HG02759 (cell line): ENCODE data around the gene SLC22A12.
"Not testable (repeated sequence)": the region's sequence is repeated elsewhere in the genome, so short reads cannot be mapped to it uniquely, and the experiment has no call there.

Source experiments
- ATAC-seq: cut with Tn5 transposase; IDR thresholded peaks from one replicate; pipeline ENCODE4 v1.9.1; 2021; ENCODE audit warnings: mild to moderate bottlenecking, moderate library complexity; ENCODE audit not compliant: unreplicated experiment

The SLC22A12 gene

GRCh38 chr11:64590763-64591221, at the start of gene SLC22A12:
Gene SLC22A12 (plus strand): TSS chr11:64591220. CDS start chr11:64591557, 337 bp downstream.
- no peak for ATAC-seq

GRCh38 chr11:64542172-64543125, 48.6 kb upstream of the SLC22A12 start:
- ATAC-seq, result no peak

- no peak for ATAC-seq
Observed at GRCh38 chr11:64543818-64544217, 47.2 kb upstream of the SLC22A12 start.

- no peak for ATAC-seq
Observed at GRCh38 chr11:64544616-64545296, 46.3 kb upstream of the SLC22A12 start.

GRCh38 chr11:64545619-64546018, 45.4 kb upstream of the SLC22A12 start:
- ATAC-seq, result no peak

- ATAC-seq, result no peak
Observed at GRCh38 chr11:64546176-64546575, 44.8 kb upstream of the SLC22A12 start.

GRCh38 chr11:64546600-64546999, 44.4 kb upstream of the SLC22A12 start:
- no peak for ATAC-seq

GRCh38 chr11:64549969-64550368, 41.1 kb upstream of the SLC22A12 start:
- no peak for ATAC-seq

- ATAC-seq, result no peak
Observed at GRCh38 chr11:64553554-64554201, 37.3 kb upstream of the SLC22A12 start.

GRCh38 chr11:64556044-64556720, 34.8 kb upstream of the SLC22A12 start:
- no peak for ATAC-seq

- no peak for ATAC-seq
Observed at GRCh38 chr11:64556721-64557250, 34.2 kb upstream of the SLC22A12 start.

- ATAC-seq, result no peak
Observed at GRCh38 chr11:64558065-64558745, 32.8 kb upstream of the SLC22A12 start.

- no peak for ATAC-seq
Observed at GRCh38 chr11:64558869-64559268, 32.2 kb upstream of the SLC22A12 start.

- no peak for ATAC-seq
Observed at GRCh38 chr11:64559351-64560138, 31.5 kb upstream of the SLC22A12 start.

GRCh38 chr11:64560139-64560771, 30.8 kb upstream of the SLC22A12 start:
- ATAC-seq, result no peak

- ATAC-seq, result no peak
Observed at GRCh38 chr11:64560941-64561340, 30.1 kb upstream of the SLC22A12 start.

- not testable (repeated sequence) for ATAC-seq
Observed at GRCh38 chr11:64561429-64561828, 29.6 kb upstream of the SLC22A12 start.

GRCh38 chr11:64561984-64562722, 28.9 kb upstream of the SLC22A12 start:
- ATAC-seq, result no peak
